ENCODE results near the gene GFRA1.

GFRA1 gene

GRCh38 chr10:116103668-116104067 lies 169.3 kb downstream of the GFRA1 start:
- no peak overlapping the region for H3K23ac ChIP-seq (ENCODE audit: low read depth, low read length, poor library complexity)
- no peak overlapping the region for H2BK12ac ChIP-seq (ENCODE audit: low read length)
- H2BK15ac ChIP-seq (ENCODE audit: low read length): no peak overlapping the region
- H3K4me1 ChIP-seq (ENCODE audit: control insufficient read depth in 2 of 2, insufficient read depth in 1 of 2, low read depth in 1 of 2, low read length in 2 of 2): peaks cover 2 to 4% of the 10 kb centered on the region in 2 donors
- no peak overlapping the region for H3K27ac ChIP-seq (replicated peaks; ENCODE audit: low read length)
- H2BK120ac ChIP-seq (ENCODE audit: low read depth, low read length): no peak overlapping the region
- DNase-seq (ENCODE audit: low spot score): no peak
- no CpG with 5 or more reads among the region's 4 CpGs for whole genome bisulfite sequencing, 2 donors (ENCODE audit: extremely low coverage in 2 of 2, insufficient read length in 2 of 2, insufficient replicate concordance in 1 of 2)
- no peak overlapping the region for H4K8ac ChIP-seq (ENCODE audit: low read depth, low read length)
- H3K36me3 ChIP-seq (replicated peaks in 1 of 2; ENCODE audit: control insufficient read depth in 2 of 2, insufficient read depth in 2 of 2, low read length in 2 of 2): no peaks in the 10 kb centered on the region
- no peak overlapping the region for H3K14ac ChIP-seq (ENCODE audit: low read length)
- H3K27me3 ChIP-seq (ENCODE audit: control insufficient read depth in 3 of 3, insufficient read depth in 3 of 3, low read depth in 1 of 3, low read length in 3 of 3): no peaks in the 10 kb centered on the region
- no peak overlapping the region for H2BK5ac ChIP-seq (ENCODE audit: low read length)
- H3K9me3 ChIP-seq (replicated peaks in 1 of 2; ENCODE audit: control insufficient read depth in 2 of 2, insufficient read depth in 1 of 2, low read depth in 1 of 2, low read length in 2 of 2): no peaks in the 10 kb centered on the region
- H2AFZ ChIP-seq (ENCODE audit: low read length): no peak overlapping the region
- no peak overlapping the region for H2AK5ac ChIP-seq (ENCODE audit: low read depth, low read length)
- H4K91ac ChIP-seq (ENCODE audit: low read depth, low read length, poor library complexity): no peak overlapping the region
- no peak overlapping the region for H3K4me2 ChIP-seq (ENCODE audit: insufficient read depth, low read length, poor library complexity, severe bottlenecking)
- no peak overlapping the region for H3K4me3 ChIP-seq (ENCODE audit: low read length in 2 of 2)
- no peaks in the 10 kb centered on the region for H3K79me1 ChIP-seq (ENCODE audit: low read depth, low read length)
- no peak overlapping the region for H3K18ac ChIP-seq (ENCODE audit: low read length)
- H3K9ac ChIP-seq (ENCODE audit: low read depth, low read length, poor library complexity): no peak overlapping the region
- H3K4ac ChIP-seq (ENCODE audit: low read length): no peak overlapping the region

GRCh38 chr10:116101616-116102315 lies 171.2 kb downstream of the GFRA1 start:
- Histone ChIP-seq H4K91ac (ENCODE audit: low read depth, low read length, poor library complexity) (no peak overlapping the region), H2BK15ac (ENCODE audit: low read length) (no peak overlapping the region), H2AFZ (ENCODE audit: low read length) (no peak overlapping the region), H3K18ac (ENCODE audit: low read length) (no peak overlapping the region), H3K9ac (ENCODE audit: low read depth, low read length, poor library complexity) (no peak overlapping the region), H3K27me3 (ENCODE audit: control insufficient read depth in 3 of 3, insufficient read depth in 3 of 3, low read depth in 1 of 3, low read length in 3 of 3) (no peaks in the 10 kb centered on the region), H2AK5ac (ENCODE audit: low read depth, low read length) (no peak overlapping the region), H3K4me2 (ENCODE audit: insufficient read depth, low read length, poor library complexity, severe bottlenecking) (no peak overlapping the region), H3K4ac (ENCODE audit: low read length) (no peak overlapping the region), H3K4me3 (ENCODE audit: low read length in 2 of 2) (no peak overlapping the region), H2BK12ac (ENCODE audit: low read length) (no peak overlapping the region), H3K36me3 (replicated peaks in 1 of 2; ENCODE audit: control insufficient read depth in 2 of 2, insufficient read depth in 2 of 2, low read length in 2 of 2) (no peaks in the 10 kb centered on the region), H3K9me3 (replicated peaks in 1 of 2; ENCODE audit: control insufficient read depth in 2 of 2, insufficient read depth in 1 of 2, low read depth in 1 of 2, low read length in 2 of 2) (no peaks in the 10 kb centered on the region), H3K79me1 (ENCODE audit: low read depth, low read length) (no peaks in the 10 kb centered on the region), H3K14ac (ENCODE audit: low read length) (no peak overlapping the region), H3K23ac (ENCODE audit: low read depth, low read length, poor library complexity) (no peak overlapping the region), H3K4me1 (ENCODE audit: control insufficient read depth in 2 of 2, insufficient read depth in 1 of 2, low read depth in 1 of 2, low read length in 2 of 2) (peaks cover 15 to 18% of the 10 kb centered on the region in 2 donors), H3K27ac (replicated peaks; ENCODE audit: low read length) (no peak overlapping the region), H2BK5ac (ENCODE audit: low read length) (no peak overlapping the region), H4K8ac (ENCODE audit: low read depth, low read length) (no peak overlapping the region), H2BK120ac (ENCODE audit: low read depth, low read length) (no peak overlapping the region)
- WGBS, 2 donors (ENCODE audit: extremely low coverage in 2 of 2, insufficient read length in 2 of 2, insufficient replicate concordance in 1 of 2): no CpG with 5 or more reads among the region's 5 CpGs
- DNase-seq (ENCODE audit: low spot score): no peak

DNA sequence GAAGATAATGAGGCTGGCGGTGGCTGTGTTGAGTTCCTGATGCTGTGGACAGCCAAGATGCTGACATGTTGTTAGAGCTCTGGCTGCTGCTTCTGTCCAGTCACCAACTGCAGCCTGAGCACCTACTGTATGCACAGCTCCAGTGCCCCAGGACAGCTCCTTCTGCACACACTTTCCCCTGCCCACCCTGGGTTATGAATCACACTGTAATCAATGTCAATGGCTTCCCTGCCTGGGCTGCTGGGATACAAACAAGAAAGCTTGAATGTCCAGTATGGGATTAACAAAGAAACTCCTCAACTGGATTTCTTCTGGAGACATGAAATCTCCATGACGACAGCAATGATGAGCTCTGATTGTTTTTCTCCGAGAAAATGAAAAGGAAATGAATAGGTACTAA lies 172.0 kb downstream of the GFRA1 start:
- Histone ChIP-seq H4K8ac (ENCODE audit: low read depth, low read length) (no peak overlapping the region), H3K14ac (ENCODE audit: low read length) (no peak overlapping the region), H3K23ac (ENCODE audit: low read depth, low read length, poor library complexity) (no peak overlapping the region), H3K9ac (ENCODE audit: low read depth, low read length, poor library complexity) (no peak overlapping the region), H3K36me3 (replicated peaks in 1 of 2; ENCODE audit: control insufficient read depth in 2 of 2, insufficient read depth in 2 of 2, low read length in 2 of 2) (no peaks in the 10 kb centered on the region), H3K9me3 (replicated peaks in 1 of 2; ENCODE audit: control insufficient read depth in 2 of 2, insufficient read depth in 1 of 2, low read depth in 1 of 2, low read length in 2 of 2) (no peaks in the 10 kb centered on the region), H2BK120ac (ENCODE audit: low read depth, low read length) (no peak overlapping the region), H2AK5ac (ENCODE audit: low read depth, low read length) (no peak overlapping the region), H3K79me1 (ENCODE audit: low read depth, low read length) (no peaks in the 10 kb centered on the region), H3K4me3 (ENCODE audit: low read length in 2 of 2) (no peak overlapping the region), H2BK5ac (ENCODE audit: low read length) (no peak overlapping the region), H3K27ac (replicated peaks; ENCODE audit: low read length) (no peak overlapping the region), H3K27me3 (ENCODE audit: control insufficient read depth in 3 of 3, insufficient read depth in 3 of 3, low read depth in 1 of 3, low read length in 3 of 3) (no peaks in the 10 kb centered on the region), H2AFZ (ENCODE audit: low read length) (no peak overlapping the region), H2BK15ac (ENCODE audit: low read length) (no peak overlapping the region), H3K4ac (ENCODE audit: low read length) (no peak overlapping the region), H3K4me2 (ENCODE audit: insufficient read depth, low read length, poor library complexity, severe bottlenecking) (no peak overlapping the region), H2BK12ac (ENCODE audit: low read length) (no peak overlapping the region), H3K4me1 (ENCODE audit: control insufficient read depth in 2 of 2, insufficient read depth in 1 of 2, low read depth in 1 of 2, low read length in 2 of 2) (peaks cover 16 to 26% of the 10 kb centered on the region in 2 donors), H4K91ac (ENCODE audit: low read depth, low read length, poor library complexity) (no peak overlapping the region), H3K18ac (ENCODE audit: low read length) (no peak overlapping the region)
- no peak for DNase-seq (ENCODE audit: low spot score)
- WGBS, 2 donors (ENCODE audit: extremely low coverage in 2 of 2, insufficient read length in 2 of 2, insufficient replicate concordance in 1 of 2): no CpG with 5 or more reads among the region's 3 CpGs

GRCh38 chr10:116099023-116099420 lies 174.0 kb downstream of the GFRA1 start:
- Histone ChIP-seq H3K4me2 (ENCODE audit: insufficient read depth, low read length, poor library complexity, severe bottlenecking) (no peak overlapping the region), H3K4me1 (ENCODE audit: control insufficient read depth in 2 of 2, insufficient read depth in 1 of 2, low read depth in 1 of 2, low read length in 2 of 2) (peaks cover 16 to 30% of the 10 kb centered on the region in 2 donors), H3K9me3 (replicated peaks in 1 of 2; ENCODE audit: control insufficient read depth in 2 of 2, insufficient read depth in 1 of 2, low read depth in 1 of 2, low read length in 2 of 2) (no peaks in the 10 kb centered on the region), H3K23ac (ENCODE audit: low read depth, low read length, poor library complexity) (no peak overlapping the region), H2BK12ac (ENCODE audit: low read length) (no peak overlapping the region), H3K4me3 (ENCODE audit: low read length in 2 of 2) (no peak overlapping the region), H4K8ac (ENCODE audit: low read depth, low read length) (no peak overlapping the region), H3K36me3 (replicated peaks in 1 of 2; ENCODE audit: control insufficient read depth in 2 of 2, insufficient read depth in 2 of 2, low read length in 2 of 2) (peaks cover 0 to 17% of the 10 kb centered on the region in 2 donors), H3K27ac (replicated peaks; ENCODE audit: low read length) (no peak overlapping the region), H3K4ac (ENCODE audit: low read length) (no peak overlapping the region), H3K79me1 (ENCODE audit: low read depth, low read length) (no peaks in the 10 kb centered on the region), H3K9ac (ENCODE audit: low read depth, low read length, poor library complexity) (no peak overlapping the region), H3K14ac (ENCODE audit: low read length) (no peak overlapping the region), H3K18ac (ENCODE audit: low read length) (no peak overlapping the region), H3K27me3 (ENCODE audit: control insufficient read depth in 3 of 3, insufficient read depth in 3 of 3, low read depth in 1 of 3, low read length in 3 of 3) (no peaks in the 10 kb centered on the region), H4K91ac (ENCODE audit: low read depth, low read length, poor library complexity) (no peak overlapping the region), H2AFZ (ENCODE audit: low read length) (no peak overlapping the region), H2BK5ac (ENCODE audit: low read length) (no peak overlapping the region), H2AK5ac (ENCODE audit: low read depth, low read length) (no peak overlapping the region), H2BK15ac (ENCODE audit: low read length) (no peak overlapping the region), H2BK120ac (ENCODE audit: low read depth, low read length) (no peak overlapping the region)
- no CpG with 5 or more reads among the region's 5 CpGs for WGBS, 2 donors (ENCODE audit: extremely low coverage in 2 of 2, insufficient read length in 2 of 2, insufficient replicate concordance in 1 of 2)
- no peak for DNase-seq (ENCODE audit: low spot score)
